LNCaP clone FGC (cell line): ENCODE measurements around the gene CYP2A13.
A peak's percentile ranks its signal among the peaks of the same experiment; 100 is the strongest.
"Not testable (repeated sequence)": the region's sequence is repeated elsewhere in the genome, so short reads cannot be mapped to it uniquely, and the experiment has no call there.

ENCODE experiments used
- DNase-seq: peaks from one replicate; pipeline ENCODE4 v3.0.0-alpha.2; 2011; ENCODE audit warnings: low read depth
- H3K4me3 ChIP-seq: 2 replicates; pipeline ENCODE4 v1.5.1; 2011; ENCODE audit warnings: mild to moderate bottlenecking, low read depth, low read length, control low read depth
- TF ChIP-seq, protein P1 (sequence below): IDR thresholded peaks from 2 replicates; pipeline ENCODE4 v1.5.1; 2012; ENCODE audit warnings: mild to moderate bottlenecking; ENCODE audit not compliant: control insufficient read depth, insufficient read depth; ENCODE audit errors: extremely low read depth

CYP2A13 gene

DNA sequence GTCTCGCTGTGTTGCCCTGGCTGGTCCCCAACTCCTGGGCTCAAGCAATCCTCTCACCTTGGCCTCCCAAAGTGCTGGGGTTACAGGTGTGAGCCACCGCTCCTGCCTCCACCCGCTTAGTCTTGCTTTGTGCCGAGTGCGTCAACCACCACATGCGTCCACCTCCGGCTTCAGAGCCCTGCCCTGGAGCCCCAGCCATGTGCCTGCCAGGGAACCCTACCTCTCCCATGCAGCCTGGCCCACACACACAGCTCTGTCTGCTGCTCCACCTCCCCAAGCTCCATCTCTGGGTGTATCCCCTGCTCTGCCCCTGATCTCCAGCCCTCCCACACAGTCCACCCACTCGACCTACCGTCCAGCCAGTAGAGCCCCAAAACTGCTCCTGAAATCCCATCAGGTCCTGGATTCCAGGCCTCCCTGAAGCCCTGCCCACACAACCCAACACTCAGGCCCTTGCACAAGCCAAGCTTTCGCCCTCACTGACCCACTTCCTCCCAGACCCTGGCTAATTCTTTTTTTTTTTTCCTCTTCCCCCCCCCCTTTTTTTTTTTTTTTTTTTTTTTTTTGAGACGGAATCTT, 35.6 kb downstream of the CYP2A13 start:
- H3K4me3 ChIP-seq, result no peak overlapping the region
- no peak for DNase-seq
- TF ChIP-seq, protein P1, sequence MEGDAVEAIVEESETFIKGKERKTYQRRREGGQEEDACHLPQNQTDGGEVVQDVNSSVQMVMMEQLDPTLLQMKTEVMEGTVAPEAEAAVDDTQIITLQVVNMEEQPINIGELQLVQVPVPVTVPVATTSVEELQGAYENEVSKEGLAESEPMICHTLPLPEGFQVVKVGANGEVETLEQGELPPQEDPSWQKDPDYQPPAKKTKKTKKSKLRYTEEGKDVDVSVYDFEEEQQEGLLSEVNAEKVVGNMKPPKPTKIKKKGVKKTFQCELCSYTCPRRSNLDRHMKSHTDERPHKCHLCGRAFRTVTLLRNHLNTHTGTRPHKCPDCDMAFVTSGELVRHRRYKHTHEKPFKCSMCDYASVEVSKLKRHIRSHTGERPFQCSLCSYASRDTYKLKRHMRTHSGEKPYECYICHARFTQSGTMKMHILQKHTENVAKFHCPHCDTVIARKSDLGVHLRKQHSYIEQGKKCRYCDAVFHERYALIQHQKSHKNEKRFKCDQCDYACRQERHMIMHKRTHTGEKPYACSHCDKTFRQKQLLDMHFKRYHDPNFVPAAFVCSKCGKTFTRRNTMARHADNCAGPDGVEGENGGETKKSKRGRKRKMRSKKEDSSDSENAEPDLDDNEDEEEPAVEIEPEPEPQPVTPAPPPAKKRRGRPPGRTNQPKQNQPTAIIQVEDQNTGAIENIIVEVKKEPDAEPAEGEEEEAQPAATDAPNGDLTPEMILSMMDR, result no peak

DNA sequence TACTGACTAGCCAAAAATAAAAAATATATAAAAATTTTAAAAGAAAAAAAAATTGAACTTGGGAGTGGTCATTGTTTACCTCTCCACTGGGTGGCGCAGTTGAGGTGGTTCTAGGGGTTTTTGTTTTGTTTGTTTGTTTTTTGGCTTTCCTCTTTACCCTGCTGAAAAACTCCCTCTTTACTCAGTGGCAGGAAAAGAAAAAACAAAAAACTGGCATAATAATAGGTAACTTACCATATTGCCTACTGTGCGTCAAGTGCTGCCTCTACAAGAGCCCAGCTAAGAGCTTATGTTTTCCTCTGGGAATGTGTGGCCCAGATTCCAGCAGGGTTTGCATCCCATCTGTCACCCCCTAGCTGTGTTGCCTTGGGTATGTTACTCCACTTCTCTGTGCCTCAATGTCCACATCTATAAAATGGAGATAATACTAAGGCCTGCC, 38.5 kb downstream of the CYP2A13 start:
- TF ChIP-seq, protein P1, result 0 out of 2 replicates have a peak, but pooled peaks have one; percentile 13
- H3K4me3 ChIP-seq, DNase-seq: not testable (repeated sequence)

DNA sequence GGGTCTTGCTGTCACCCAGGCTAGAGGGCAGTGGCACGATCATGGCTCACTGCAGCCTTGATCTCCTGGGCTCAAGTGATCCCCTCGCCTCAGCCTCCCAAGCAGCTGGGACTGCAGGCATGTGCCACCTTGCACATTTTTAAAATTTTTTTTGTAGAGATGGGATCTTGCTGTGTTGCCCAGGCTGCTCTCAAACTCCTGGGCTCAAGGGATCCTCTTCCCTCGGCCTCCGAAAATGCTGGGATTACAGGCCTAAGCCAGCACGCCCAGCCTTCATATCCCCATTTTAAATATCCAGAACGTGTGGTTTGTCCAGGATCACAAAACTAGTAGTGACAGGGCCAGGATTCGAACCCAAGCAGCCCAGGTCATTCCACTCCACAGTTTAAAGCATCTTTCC, 39.1 kb downstream of the CYP2A13 start:
- H3K4me3 ChIP-seq, result not testable (repeated sequence)

DNA sequence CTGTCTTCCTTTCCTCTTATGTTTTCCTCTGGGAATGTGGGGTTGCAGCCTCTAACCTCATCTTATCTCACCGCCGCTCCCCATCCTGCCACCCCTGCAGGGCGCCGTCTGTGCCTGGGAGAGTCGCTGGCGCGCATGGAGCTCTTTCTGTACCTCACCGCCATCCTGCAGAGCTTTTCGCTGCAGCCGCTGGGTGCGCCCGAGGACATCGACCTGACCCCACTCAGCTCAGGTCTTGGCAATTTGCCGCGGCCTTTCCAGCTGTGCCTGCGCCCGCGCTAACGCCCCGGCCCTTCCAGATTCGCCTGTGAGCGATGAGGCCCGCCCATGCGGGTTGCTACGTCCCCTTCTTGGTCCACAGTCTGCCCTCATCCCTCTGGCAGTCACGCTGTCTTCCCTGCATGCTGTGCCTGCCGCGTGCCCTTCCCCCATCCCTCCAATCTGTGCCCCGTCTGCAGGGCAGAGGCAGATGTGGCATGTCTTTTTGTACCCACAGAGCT, 39.6 kb downstream of the CYP2A13 start:
- not testable (repeated sequence) for DNase-seq, H3K4me3 ChIP-seq

More for the DNA sequence above, 39.1 kb downstream of the CYP2A13 start:
- DNase-seq, result not testable (repeated sequence)

DNA sequence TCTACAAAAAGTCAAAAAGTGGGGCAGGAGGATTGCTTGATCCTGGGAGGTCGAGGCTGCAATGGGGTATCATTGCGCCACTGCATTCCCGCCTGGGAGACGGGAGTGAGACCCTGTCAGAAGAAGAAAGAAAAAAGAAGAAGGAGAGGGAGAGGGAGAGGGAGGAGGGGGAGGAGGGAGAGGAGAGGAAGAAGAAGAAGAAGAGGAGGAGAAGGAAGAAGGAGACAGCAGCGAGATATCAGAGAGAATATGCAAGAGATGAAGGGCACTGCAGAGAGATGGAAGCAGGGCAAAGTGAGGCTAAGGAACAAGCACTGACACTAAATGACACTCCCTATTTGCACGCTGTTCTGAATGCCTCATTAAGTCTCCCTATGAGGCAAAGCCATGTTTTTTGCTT, 40.4 kb downstream of the CYP2A13 start:
- TF ChIP-seq, protein P1, result no peak

DNA sequence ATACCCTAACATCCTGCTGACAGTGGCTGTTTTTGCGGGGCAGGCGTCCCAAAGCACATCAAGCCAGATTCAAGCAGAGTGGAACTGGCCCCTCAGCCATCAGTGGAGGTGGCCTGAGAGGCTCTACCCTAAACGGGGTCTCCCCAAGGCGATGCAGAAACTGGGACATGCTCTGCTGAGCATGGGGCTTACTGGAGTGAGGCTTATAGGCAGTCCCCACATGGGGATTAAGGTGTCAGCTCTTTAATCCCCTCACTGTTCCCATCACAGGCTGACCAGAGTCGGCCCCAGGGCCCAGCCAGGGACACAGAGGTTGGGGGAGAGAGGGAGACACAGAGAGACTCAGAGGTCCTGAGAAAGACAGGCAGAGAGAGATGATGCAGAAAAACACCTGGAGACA, 42.9 kb downstream of the CYP2A13 start:
- TF ChIP-seq, protein P1, result no peak
- DNase-seq, result no peak
- no peak overlapping the region for H3K4me3 ChIP-seq

More for the DNA sequence above, 40.4 kb downstream of the CYP2A13 start:
- DNase-seq, result no peak
- H3K4me3 ChIP-seq, result no peak overlapping the region

DNA sequence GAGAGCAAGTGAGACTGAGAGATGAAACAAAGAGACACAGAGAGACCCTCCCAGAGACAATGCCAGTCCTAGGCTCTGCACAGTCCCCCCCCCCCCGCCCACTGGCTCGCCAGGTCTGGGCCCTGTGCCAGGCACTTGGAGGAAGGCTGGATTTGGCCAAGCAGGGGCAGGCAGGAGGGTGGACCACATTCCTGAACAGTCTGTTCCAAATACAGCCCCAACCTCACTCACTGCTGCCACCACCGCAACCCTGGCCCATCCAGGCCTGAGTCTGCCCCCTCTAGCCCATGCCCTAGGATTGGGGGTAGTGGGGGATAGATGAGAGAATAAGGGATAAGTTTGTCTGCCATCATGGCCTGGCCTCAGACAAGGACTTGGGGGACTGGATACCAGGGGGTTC, 45.0 kb downstream of the CYP2A13 start:
- H3K4me3 ChIP-seq, result no peak overlapping the region
- no peak for DNase-seq
- TF ChIP-seq, protein P1, result no peak

DNA sequence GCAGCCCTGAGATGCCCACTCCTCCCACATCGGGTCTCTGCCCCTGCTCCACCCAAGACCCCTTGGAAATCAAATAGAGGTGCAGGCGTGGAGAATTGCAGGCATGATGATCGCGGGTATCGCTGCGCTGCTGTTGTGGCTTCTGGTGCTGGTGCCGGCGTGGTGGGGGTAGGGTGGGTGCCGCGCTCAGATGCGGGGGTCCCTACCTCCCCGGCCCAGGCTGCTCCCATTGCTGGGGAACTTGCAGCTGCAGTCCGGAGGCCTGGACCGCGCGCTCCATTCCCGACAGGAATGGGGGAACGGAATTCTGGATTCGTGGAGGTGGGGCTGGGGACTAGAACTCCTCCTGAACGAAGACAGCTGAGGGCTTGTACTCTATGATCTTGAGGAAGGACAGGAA, 46.4 kb downstream of the CYP2A13 start:
- no peak for DNase-seq
- TF ChIP-seq, protein P1, result no peak
- H3K4me3 ChIP-seq, result no peak overlapping the region

DNA sequence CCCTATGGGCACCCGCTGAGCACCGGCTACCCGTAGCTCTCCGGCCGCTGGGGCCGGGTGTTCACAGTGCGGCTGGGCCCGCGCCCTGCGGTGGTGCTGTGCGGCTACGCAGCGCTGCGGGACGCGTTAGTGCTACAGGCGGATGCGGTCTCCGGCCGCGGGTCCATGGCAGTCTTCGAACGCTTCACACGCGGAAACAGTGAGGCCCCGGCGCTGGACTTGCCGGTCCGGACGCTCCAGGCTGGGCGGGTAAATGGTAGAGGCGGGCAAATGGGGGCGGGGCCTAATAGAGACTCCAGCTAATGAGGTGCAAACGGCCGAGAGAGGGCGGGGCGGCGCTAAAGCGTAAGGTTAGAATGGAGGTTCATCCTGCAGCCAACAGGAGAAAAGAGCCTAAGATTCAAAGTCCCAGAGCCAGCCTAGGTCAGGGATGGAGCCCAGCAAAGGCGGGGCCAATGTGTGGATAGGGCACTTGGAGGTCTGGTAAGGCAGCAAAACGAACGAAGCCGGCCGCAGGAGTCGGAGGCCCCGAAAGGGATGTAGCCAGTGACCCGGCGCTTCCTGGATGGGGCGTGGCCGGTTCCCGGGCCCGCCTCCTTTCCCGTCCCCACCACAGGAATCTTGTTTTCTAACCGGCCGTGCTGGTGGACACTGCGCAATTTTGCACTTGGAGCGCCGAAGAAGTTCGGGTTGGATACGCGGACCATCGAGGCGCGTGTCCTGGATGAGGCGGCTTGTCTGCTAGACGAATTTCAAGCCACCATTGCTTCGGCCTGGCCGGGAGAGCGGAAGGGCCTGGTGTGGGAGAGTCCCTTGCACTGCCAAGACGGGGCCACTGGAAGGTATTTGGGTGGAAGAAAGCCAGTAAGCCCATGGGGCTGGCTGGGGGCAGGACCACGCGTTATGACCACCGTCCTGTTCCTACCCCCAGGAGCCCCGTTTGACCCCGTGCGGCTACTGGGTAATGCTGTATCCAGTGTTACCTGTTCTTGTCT, 47.4 kb downstream of the CYP2A13 start:
- not testable (repeated sequence) for H3K4me3 ChIP-seq

More for the DNA sequence above, 47.4 kb downstream of the CYP2A13 start:
- DNase-seq, result not testable (repeated sequence)
